ENCODE results near the gene NRG2. TPM values are rescaled to one million over a fixed set of nuclear protein-coding genes. Genes with fewer than 3 reads are reported as not detected.

Gene NRG2
- total and polyA plus RNA-seq, 2 of the 8 experiments (the other 6 are each of a cell fraction or from before 2014, with no cell fraction given) = 0.27 to 0.54 TPM

DNA sequence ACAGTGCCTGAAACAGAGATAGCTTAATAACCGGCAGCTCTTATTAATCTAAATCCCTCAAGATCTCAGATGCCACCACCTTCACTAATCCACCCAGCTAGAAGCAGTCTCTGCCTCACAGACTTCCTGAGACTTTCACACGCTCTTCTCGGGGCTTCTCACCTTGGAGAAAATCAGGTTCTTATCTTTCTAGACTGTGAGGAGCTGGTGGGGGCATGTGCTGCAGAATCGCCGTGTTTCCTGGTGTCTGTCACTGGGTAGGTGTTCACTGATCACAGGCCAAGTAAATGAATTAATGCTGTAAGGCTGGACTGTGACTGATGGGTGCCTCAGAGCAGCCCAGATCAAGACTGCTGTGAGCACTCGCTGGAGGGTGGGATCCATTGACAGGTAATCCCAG lies 145.8 kb downstream of the NRG2 start:
- Histone ChIP-seq H3K27ac (ENCODE audit: low read depth, low read length) (no peak overlapping the region), H2BK5ac (ENCODE audit: low read depth, low read length) (no peak overlapping the region), H4K91ac (replicated peaks; ENCODE audit: insufficient read length, low read length) (no peak overlapping the region), H3K9me3 (ENCODE audit: insufficient read depth in 2 of 2, low read depth in 1 of 2, low read length in 1 of 2) (no peaks in the 10 kb centered on the region), H3K18ac (ENCODE audit: extremely low read depth, low read length) (no peak overlapping the region), H3K4me1 (replicated peaks in 1 of 4; ENCODE audit: control insufficient read depth in 3 of 4, insufficient read depth in 4 of 4, low read length in 3 of 4) (no peaks in the 10 kb centered on the region; a peak in 1 of 7 replicates), H2BK12ac (ENCODE audit: low read depth, low read length) (no peak overlapping the region), H4K5ac (ENCODE audit: insufficient read length, low read depth, low read length) (no peak overlapping the region), H3K56ac (replicated peaks; ENCODE audit: insufficient read length, low read depth, low read length) (no peak overlapping the region), H3K23ac (ENCODE audit: insufficient read length) (no peak overlapping the region), H3K4me3 (ENCODE audit: extremely low read depth in 1 of 4, insufficient read depth in 2 of 4, low read depth in 3 of 4, low read length in 4 of 4) (no peak overlapping the region), H3K27me3 (replicated peaks in 1 of 4; ENCODE audit: control insufficient read depth in 3 of 4, extremely low read depth in 1 of 4, insufficient read depth in 3 of 4, low read length in 3 of 4) (peaks cover 20 to 44% (median 34%) of the 10 kb centered on the region in 4 experiments), H2AK5ac (ENCODE audit: low read depth, low read length) (no peak overlapping the region), H2BK20ac (ENCODE audit: low read length) (no peak overlapping the region), H4K20me1 (replicated peaks in 1 of 2; ENCODE audit: control insufficient read depth in 1 of 2, insufficient read depth in 2 of 2, low read length in 2 of 2) (peaks cover 0 to 3% of the 10 kb centered on the region in 2 experiments), H3K36me3 (ENCODE audit: control insufficient read depth in 2 of 4, insufficient read depth in 4 of 4, low read length in 3 of 4) (no peaks in the 10 kb centered on the region), H3K4ac (replicated peaks; ENCODE audit: insufficient read length, low read depth, low read length) (no peak overlapping the region), H3K9ac (replicated peaks in 1 of 4; ENCODE audit: extremely low read depth in 1 of 4, low read depth in 3 of 4, low read length in 3 of 4) (no peak overlapping the region), H3K79me2 (ENCODE audit: control insufficient read depth in 1 of 2, insufficient read depth in 2 of 2, low read length in 2 of 2) (no peaks in the 10 kb centered on the region), H2AFZ (ENCODE audit: low read length) (no peak overlapping the region), H3K14ac (ENCODE audit: insufficient read length) (no peak overlapping the region), H2BK120ac (replicated peaks; ENCODE audit: low read depth, low read length) (no peak overlapping the region), H2BK15ac (ENCODE audit: low read length) (no peak overlapping the region), H4K8ac (ENCODE audit: extremely low read depth, insufficient read depth, low read length) (no peak overlapping the region), H3K4me2 (ENCODE audit: insufficient read depth in 1 of 2, low read depth in 2 of 2, low read length in 2 of 2) (no peak overlapping the region), H3K23me2 (ENCODE audit: low read depth, low read length) (no peaks in the 10 kb centered on the region), H3K79me1 (ENCODE audit: low read depth, low read length) (no peaks in the 10 kb centered on the region)
- POLR2A ChIA-PET (ENCODE audit: partially characterized antibody) = no interaction called here
- WGBS, 2 experiments (ENCODE audit: extremely low coverage in 1 of 2, insufficient coverage in 1 of 2, insufficient read length in 1 of 2, insufficient replicate concordance in 2 of 2, low coverage in 1 of 2, low lambda C conversion rate in 2 of 2, missing lambda C conversion rate in 1 of 2) = 94% methylated on average over 6 of the region's 6 CpGs; no CpG with 5 or more reads in 1 of the 2 experiments
- CTCF ChIA-PET (ENCODE audit: partially characterized antibody) = interaction anchor here (1.2 to 16.4 kb wide), 3 partner anchors 12 to 73 kb away, joined by 3 to 181 read pairs (median 12); no protein-coding TSS in a partner anchor
- no peak for DNase-seq (ENCODE audit: low read depth in 1 of 2, low spot score in 2 of 2)
- FAIRE-seq = no peak

Measured in H1 (cell line).